ENCODE data around the gene RAB18.

DNA sequence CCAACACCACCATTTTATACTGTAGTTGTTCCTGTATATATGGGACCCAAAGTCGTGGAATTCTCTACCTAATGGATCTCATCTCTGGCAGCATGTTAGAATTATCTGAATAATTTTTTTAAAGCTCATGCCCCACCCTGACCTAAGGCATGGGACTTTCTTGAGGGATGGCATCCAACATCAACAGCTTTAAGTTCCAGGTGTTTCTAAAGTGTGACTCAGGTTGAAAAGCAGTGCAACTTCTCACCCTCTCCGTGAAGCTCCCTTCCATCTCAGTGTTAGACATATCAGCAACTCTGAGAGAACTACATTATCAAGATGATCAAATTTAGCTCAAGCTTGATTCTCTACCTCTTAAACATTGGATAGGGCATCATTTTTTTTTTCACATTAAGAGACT, 18.1 kb upstream of the RAB18 start:
- TF ChIP-seq, protein P1, sequence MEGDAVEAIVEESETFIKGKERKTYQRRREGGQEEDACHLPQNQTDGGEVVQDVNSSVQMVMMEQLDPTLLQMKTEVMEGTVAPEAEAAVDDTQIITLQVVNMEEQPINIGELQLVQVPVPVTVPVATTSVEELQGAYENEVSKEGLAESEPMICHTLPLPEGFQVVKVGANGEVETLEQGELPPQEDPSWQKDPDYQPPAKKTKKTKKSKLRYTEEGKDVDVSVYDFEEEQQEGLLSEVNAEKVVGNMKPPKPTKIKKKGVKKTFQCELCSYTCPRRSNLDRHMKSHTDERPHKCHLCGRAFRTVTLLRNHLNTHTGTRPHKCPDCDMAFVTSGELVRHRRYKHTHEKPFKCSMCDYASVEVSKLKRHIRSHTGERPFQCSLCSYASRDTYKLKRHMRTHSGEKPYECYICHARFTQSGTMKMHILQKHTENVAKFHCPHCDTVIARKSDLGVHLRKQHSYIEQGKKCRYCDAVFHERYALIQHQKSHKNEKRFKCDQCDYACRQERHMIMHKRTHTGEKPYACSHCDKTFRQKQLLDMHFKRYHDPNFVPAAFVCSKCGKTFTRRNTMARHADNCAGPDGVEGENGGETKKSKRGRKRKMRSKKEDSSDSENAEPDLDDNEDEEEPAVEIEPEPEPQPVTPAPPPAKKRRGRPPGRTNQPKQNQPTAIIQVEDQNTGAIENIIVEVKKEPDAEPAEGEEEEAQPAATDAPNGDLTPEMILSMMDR (conservative IDR thresholded peaks at IDR 0.05; ENCODE audit: low read length), result no peak
- no peak for TF ChIP-seq EZH2phosphoT487 (IDR thresholded peaks at IDR 0.05; ENCODE audit: borderline replicate concordance)
